Activated CD8-positive, alpha-beta memory T cell treated with anti-CD3 and anti-CD28 coated beads, Interleukin-2, amount 50 U/mL, for 1 hour (primary cell): ENCODE measurements around the gene TRAPPC5.

Source experiments
- DNase-seq: peaks from one replicate; pipeline ENCODE4 v3.0.0-alpha.2; 2020; ENCODE audit errors: extremely low read depth

TRAPPC5 gene

DNA sequence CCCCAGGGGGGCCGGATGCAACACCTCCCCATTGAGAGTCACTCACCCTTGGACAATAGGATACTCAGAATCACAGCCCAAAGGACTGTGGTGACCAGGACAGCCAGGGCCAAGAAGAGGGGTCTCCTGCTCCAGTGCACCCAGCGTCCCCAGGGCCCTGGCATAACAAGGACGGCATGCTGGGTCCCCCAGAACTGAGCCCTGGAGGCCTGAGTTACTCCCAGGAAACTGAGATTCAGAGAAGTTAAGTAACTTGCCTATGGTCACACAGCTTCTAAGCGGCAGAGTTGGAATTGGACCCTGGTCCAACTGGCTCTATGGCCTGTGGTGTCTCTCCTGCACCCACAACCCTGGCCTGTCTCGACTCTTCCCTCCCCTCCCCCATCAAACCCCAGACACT lies 51.0 kb downstream of the TRAPPC5 start:
- no peak for DNase-seq

DNA sequence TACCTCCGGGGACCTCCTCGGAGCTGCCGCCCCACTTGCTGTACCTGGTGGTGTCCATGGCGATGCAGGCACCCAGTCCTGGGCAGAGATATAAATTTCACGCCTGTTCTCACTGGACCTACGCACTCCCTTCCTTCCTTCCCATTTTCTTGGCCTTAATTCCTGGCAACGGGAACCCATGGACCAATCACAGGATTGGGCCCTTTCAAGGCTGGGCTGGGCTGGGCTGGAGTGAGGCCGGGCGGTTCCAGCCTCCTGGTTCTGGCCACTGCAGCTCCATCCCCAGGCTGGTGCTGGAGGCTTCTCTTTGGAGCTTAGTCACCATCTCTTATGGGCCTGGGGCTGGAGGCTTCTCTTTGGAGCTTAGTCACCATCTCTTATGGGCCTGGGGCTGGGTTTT lies 51.4 kb downstream of the TRAPPC5 start, which contains the start of gene CLEC4G:
TSS of gene CLEC4G (minus strand) at position 66 of the 400 bp plus-strand sequence. CDS start at position 58, 8 bp downstream.
- no peak for DNase-seq

DNA sequence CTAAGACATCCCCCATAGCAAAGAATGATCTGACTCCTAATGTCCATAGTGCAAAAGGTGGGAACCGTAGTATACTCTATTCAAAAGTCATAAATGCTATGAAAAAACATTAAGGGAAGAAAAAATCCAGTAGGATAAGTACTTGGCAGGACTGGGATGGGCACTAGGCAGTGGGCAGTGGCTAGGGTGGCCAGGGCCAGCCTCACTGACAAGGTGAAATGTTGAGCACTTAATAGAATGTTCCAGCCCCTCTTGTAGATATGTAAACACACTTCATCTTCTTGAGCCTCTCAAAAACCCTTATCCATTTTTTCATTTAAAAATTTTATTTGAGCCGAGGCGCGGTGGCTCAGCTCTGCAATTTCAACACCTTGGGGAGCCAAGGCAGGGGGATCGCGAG lies 52.7 kb downstream of the TRAPPC5 start:
- no peak for DNase-seq

DNA sequence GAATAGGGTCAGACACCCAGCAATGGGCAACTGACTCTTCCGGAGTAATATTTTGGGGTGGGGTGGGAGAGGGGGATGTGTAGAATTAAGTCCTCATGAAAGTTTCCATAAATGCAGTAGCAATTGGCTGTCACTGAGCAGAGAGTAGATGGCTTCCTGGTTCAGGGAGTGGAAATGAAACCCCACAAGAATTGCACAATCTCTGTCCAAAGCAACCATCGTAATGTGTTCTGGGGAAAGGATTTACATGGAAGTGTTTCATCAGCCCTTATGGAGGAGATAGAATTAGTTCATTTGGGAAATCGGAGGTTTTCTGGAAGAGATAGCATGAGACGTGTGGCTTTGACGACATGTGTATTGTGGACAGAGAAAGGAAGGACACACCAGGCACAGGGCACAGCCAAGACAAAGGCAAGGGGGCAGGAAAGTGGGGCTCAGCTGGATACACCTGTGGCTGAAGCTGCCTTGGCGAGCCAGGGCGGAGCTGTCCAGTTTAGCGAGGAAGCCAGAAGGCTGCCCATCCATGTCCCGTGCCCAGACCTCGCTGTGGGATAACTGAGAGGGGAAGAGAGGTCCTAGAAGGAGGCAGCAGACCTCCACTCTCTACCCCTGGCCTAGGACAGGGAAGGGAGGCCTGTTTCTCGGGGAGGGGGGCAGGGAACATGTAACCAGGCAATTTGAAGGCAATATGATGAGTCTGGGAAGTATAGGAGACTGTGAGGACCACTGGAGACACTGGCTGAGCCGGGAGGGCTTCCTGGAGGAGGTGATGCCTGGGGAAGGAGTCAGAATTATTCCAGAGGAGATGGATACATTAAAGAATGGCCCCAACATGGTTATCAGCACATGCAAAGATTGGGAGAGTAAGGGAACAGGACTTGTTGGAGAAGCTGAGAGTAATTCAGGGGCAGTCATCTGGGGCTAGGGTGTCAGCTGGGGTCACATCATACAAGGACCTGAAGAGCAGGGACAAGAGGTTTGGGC lies 53.9 kb downstream of the TRAPPC5 start:
- no peak for DNase-seq

DNA sequence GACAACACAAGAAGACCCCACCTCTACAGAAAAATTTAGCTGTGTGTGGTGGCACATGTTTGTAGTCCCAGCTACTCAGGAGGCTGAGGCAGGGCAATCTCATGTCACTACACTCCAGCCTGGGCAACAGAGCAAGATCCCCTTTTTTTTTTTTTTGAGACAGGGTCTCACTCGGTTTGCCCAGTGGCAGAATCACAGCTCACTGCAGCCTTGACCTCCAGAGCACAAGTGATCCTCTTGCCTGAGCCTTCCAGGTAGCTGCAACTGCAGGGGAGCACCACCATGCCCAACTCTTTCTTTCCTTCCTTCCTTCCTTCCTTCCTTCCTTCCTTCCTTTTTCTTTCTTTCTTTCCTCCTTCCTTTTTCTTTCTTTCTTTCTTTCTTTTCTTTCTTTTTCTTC lies 55.5 kb downstream of the TRAPPC5 start:
- DNase-seq, result no peak

DNA sequence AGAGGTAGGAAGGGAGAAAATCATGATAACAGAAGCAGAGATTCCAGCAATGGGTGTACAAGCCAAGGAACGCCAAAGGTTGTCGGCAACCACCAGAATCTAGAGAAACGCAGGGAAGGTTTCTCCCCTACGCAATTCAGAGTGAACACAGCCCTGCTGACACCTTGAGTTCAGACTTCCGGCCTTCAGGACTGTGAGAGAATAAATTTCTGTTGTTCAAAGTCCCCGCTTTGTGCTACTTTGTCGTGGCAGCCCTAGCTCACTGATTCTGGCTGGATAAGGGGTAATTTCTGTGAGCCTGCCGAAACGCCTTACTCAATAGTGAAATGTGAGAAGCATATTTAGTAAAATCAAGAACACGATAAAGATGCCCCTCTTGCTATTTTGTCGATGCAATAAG lies 56.6 kb downstream of the TRAPPC5 start:
- no peak for DNase-seq
